ENCODE results near the gene HCRTR1. TPM values are rescaled to one million over a fixed set of nuclear protein-coding genes. Genes with fewer than 3 reads are reported as not detected.

HCRTR1 gene
- total and polyA plus RNA-seq, 7 experiments from 2014 or later: not detected

DNA sequence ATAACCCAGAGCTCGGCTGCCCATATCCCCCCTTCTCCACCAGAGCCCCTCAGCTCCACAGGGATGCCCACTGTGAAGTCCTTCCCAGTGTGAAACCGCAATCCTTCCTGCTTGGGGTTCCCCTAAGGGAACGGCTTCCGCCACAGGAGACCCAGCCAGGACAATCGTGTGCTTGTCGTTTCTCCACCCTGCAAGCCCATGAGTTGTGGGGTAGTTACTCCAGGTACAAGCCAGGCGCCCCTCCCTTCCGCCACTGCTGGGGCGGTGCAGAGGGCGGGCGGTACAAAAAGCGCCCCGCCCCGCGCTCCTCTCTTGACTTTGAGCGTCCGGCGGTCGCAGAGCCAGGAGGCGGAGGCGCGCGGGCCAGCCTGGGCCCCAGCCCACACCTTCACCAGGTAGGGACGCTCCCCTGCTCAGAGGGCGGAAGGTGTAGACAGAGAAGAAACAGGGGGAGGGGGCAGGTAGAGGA, 41.3 kb upstream of the HCRTR1 start, which contains the start of gene TINAGL1:
TINAGL1 (plus strand) TSS at position 315 of the 469 bp plus-strand sequence. CDS start 634 bp downstream, outside the sequence.
- POLR2A ChIA-PET: no interaction called here
- H3K27me3 Mint-ChIP-seq: peaks cover 7 to 30% (median 11%) of the 10 kb centered on the region in 5 donors
- H3K36me3 Mint-ChIP-seq: no peaks in the 10 kb centered on the region
- DNase-seq: peak in 1 of 9 donors; percentile 13
- H3K9me3 Mint-ChIP-seq: peaks cover 0 to 3% (median 0%) of the 10 kb centered on the region in 11 donors
- H3K36me3 ChIP-seq (ENCODE audit: control insufficient read depth in 2 of 3, insufficient read depth in 3 of 3, low read length in 3 of 3): no peaks in the 10 kb centered on the region
- H3K9me3 ChIP-seq (ENCODE audit: control insufficient read depth in 2 of 3, low read length in 3 of 3): no peaks in the 10 kb centered on the region
- no peak within 1 kb of the TSS for H3K27ac Mint-ChIP-seq
- CTCF ChIA-PET: interaction anchor here (0.6 to 1.2 kb wide), 2 partner anchors 11 to 51 kb away, joined by 3 read pairs; no protein-coding TSS in a partner anchor
- no peak within 1 kb of the TSS for H3K4me3 ChIP-seq (ENCODE audit: low read length)
- peak; percentile 6 for ATAC-seq
- H3K27ac ChIP-seq (ENCODE audit: low read depth, low read length): no peak within 1 kb of the TSS
- H3K4me3 Mint-ChIP-seq: no peak within 1 kb of the TSS
- H3K27me3 ChIP-seq (ENCODE audit: control insufficient read depth in 2 of 2, insufficient read depth in 2 of 2, low read length in 2 of 2): no peaks in the 10 kb centered on the region
- peaks cover 0 to 4% (median 0%) of the 10 kb centered on the region in 7 donors for H3K4me1 Mint-ChIP-seq
- H3K4me1 ChIP-seq (ENCODE audit: control insufficient read depth in 2 of 2, insufficient read depth in 2 of 2, low read length in 2 of 2): no peaks in the 10 kb centered on the region
- intact Hi-C loops (cut with micrococcal nuclease): no loop called here

GRCh38 chr1:31576743-31577455, 40.6 kb upstream of the HCRTR1 start:
- intact Hi-C loops (cut with micrococcal nuclease): no loop called here
- H3K4me3 Mint-ChIP-seq: no peak overlapping the region
- H3K4me3 ChIP-seq (ENCODE audit: low read length): no peak overlapping the region
- H3K9me3 Mint-ChIP-seq: peaks cover 0 to 3% (median 0%) of the 10 kb centered on the region in 11 donors
- H3K27ac ChIP-seq (ENCODE audit: low read depth, low read length): no peak overlapping the region
- H3K4me1 ChIP-seq (ENCODE audit: control insufficient read depth in 2 of 2, insufficient read depth in 2 of 2, low read length in 2 of 2): no peaks in the 10 kb centered on the region
- H3K9me3 ChIP-seq (ENCODE audit: control insufficient read depth in 2 of 3, low read length in 3 of 3): no peaks in the 10 kb centered on the region
- peaks cover 0 to 4% (median 0%) of the 10 kb centered on the region in 7 donors for H3K4me1 Mint-ChIP-seq
- H3K27ac Mint-ChIP-seq: no peak overlapping the region
- no peaks in the 10 kb centered on the region for H3K27me3 ChIP-seq (ENCODE audit: control insufficient read depth in 2 of 2, insufficient read depth in 2 of 2, low read length in 2 of 2)
- peaks cover 7 to 24% (median 11%) of the 10 kb centered on the region in 5 donors for H3K27me3 Mint-ChIP-seq
- ATAC-seq (no peak), DNase-seq (no peak)
- H3K36me3 Mint-ChIP-seq: no peaks in the 10 kb centered on the region
- CTCF ChIA-PET: no interaction called here
- POLR2A ChIA-PET: no interaction called here
- no peaks in the 10 kb centered on the region for H3K36me3 ChIP-seq (ENCODE audit: control insufficient read depth in 2 of 3, insufficient read depth in 3 of 3, low read length in 3 of 3)

DNA sequence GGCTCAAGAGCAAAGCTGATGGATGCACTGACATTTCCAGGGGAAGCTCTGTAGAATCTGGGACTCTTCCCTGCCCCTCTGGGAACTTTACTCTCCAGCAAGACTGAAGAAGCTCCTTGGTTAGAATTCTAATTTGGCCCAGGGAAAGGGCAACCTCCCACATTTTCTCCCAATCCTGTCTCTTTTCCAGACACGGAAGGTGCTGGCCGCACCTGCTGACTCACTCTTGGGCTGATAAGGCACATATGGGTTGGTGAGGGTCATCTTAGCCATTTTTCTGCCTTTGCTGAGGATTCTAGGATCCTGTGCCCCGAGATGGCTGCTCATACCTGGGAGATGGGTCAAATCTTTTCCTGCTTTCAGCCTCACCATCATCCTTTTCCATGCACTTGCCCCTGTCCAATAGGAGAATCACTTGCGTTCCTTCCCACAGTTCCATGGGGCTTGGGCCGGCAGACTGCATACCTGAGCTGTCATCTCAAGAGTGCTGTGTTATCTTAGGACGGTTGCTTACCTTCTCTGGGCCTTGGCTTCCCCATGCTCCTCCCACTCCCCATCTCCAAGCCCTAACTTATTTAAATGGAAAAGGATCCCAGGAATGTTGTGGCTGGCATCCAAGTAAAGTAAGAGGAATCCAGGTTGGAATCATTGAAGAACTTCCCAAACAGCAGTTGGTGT, 39.8 kb upstream of the HCRTR1 start:
- intact Hi-C loops (cut with micrococcal nuclease): no loop called here
- no peak for DNase-seq
- Histone ChIP-seq H3K4me1 (ENCODE audit: control insufficient read depth in 2 of 2, insufficient read depth in 2 of 2, low read length in 2 of 2) (no peaks in the 10 kb centered on the region), H3K9me3 (ENCODE audit: control insufficient read depth in 2 of 3, low read length in 3 of 3) (no peaks in the 10 kb centered on the region), H3K27me3 (ENCODE audit: control insufficient read depth in 2 of 2, insufficient read depth in 2 of 2, low read length in 2 of 2) (no peaks in the 10 kb centered on the region), H3K36me3 (ENCODE audit: control insufficient read depth in 2 of 3, insufficient read depth in 3 of 3, low read length in 3 of 3) (no peaks in the 10 kb centered on the region), H3K27ac (ENCODE audit: low read depth, low read length) (no peak overlapping the region), H3K4me3 (ENCODE audit: low read length) (no peak overlapping the region)
- H3K27ac Mint-ChIP-seq: no peak overlapping the region
- no peak for ATAC-seq
- peaks cover 7 to 24% (median 11%) of the 10 kb centered on the region in 5 donors for H3K27me3 Mint-ChIP-seq
- ChIA-PET POLR2A (no interaction called here), CTCF (interaction anchor here (1.0 kb wide), 1 partner anchor 9 kb away, joined by 4 read pairs; no protein-coding TSS in a partner anchor)
- H3K9me3 Mint-ChIP-seq: peaks cover 0 to 3% (median 0%) of the 10 kb centered on the region in 11 donors
- no peaks in the 10 kb centered on the region for H3K36me3 Mint-ChIP-seq
- peaks cover 0 to 4% (median 0%) of the 10 kb centered on the region in 7 donors for H3K4me1 Mint-ChIP-seq
- H3K4me3 Mint-ChIP-seq: no peak overlapping the region

DNA sequence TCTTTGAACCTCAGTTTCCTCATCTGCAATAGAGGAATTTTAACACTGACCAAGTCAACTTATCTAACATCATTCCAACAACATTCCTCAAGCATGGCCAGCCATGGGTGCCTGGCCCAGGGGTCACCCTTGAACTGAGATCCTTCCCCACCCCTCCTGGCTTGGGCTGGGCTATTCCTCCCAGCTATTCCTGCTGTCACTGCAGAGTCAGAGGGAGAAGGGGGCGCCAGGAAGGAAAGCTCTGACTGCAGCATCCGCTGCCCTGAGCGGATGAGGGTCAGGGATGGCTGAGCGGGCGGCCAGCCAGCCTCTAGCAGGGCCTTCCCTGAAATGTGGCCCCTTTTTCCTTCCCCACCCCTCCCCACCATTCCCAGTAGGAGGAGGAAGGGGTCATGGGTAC, 38.1 kb upstream of the HCRTR1 start:
- Mint-ChIP-seq H3K9me3 (no peaks in the 10 kb centered on the region), H3K4me1 (peaks cover 0 to 4% (median 0%) of the 10 kb centered on the region in 7 donors), H3K4me3 (no peak overlapping the region), H3K27ac (no peak overlapping the region), H3K36me3 (no peaks in the 10 kb centered on the region), H3K27me3 (peaks cover 6 to 14% (median 7%) of the 10 kb centered on the region in 5 donors)
- Histone ChIP-seq H3K4me1 (ENCODE audit: control insufficient read depth in 2 of 2, insufficient read depth in 2 of 2, low read length in 2 of 2) (no peaks in the 10 kb centered on the region), H3K36me3 (ENCODE audit: control insufficient read depth in 2 of 3, insufficient read depth in 3 of 3, low read length in 3 of 3) (no peaks in the 10 kb centered on the region), H3K4me3 (ENCODE audit: low read length) (no peak overlapping the region), H3K27ac (ENCODE audit: low read depth, low read length) (no peak overlapping the region), H3K9me3 (ENCODE audit: control insufficient read depth in 2 of 3, low read length in 3 of 3) (no peaks in the 10 kb centered on the region), H3K27me3 (ENCODE audit: control insufficient read depth in 2 of 2, insufficient read depth in 2 of 2, low read length in 2 of 2) (no peaks in the 10 kb centered on the region)
- intact Hi-C loops (cut with micrococcal nuclease): no loop called here
- ChIA-PET POLR2A (no interaction called here), CTCF (no interaction called here)
- DNase-seq (no peak), ATAC-seq (no peak)

DNA sequence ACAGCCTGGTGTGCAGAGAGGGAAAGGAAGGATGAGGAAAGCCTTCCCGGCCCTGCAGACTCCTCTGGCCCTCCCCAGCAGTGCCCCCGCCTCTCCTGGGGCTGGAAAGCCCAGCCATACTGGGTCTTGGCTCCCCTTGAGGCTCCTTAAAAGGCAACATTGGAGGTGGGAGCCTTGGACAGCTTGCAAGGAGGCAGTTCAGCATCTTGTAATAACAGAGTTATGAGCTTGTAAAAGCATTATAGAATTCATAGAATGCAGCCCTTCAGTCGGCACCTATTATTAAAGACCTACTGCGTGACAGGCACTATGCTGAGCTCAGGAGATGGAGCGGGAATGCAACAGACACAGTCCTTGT, 37.0 kb upstream of the HCRTR1 start:
- ATAC-seq (no peak), DNase-seq (no peak)
- H3K4me1 ChIP-seq (ENCODE audit: control insufficient read depth in 2 of 2, insufficient read depth in 2 of 2, low read length in 2 of 2): no peaks in the 10 kb centered on the region
- Mint-ChIP-seq H3K4me1 (peaks cover 0 to 4% (median 0%) of the 10 kb centered on the region in 7 donors), H3K36me3 (no peaks in the 10 kb centered on the region), H3K4me3 (no peak overlapping the region), H3K27ac (no peak overlapping the region), H3K9me3 (no peaks in the 10 kb centered on the region), H3K27me3 (peaks cover 0 to 11% (median 7%) of the 10 kb centered on the region in 5 donors)
- no peaks in the 10 kb centered on the region for H3K36me3 ChIP-seq (ENCODE audit: control insufficient read depth in 2 of 3, insufficient read depth in 3 of 3, low read length in 3 of 3)
- no peaks in the 10 kb centered on the region for H3K27me3 ChIP-seq (ENCODE audit: control insufficient read depth in 2 of 2, insufficient read depth in 2 of 2, low read length in 2 of 2)
- intact Hi-C loops (cut with micrococcal nuclease): no loop called here
- ChIA-PET CTCF (no interaction called here), POLR2A (no interaction called here)
- no peak overlapping the region for H3K27ac ChIP-seq (ENCODE audit: low read depth, low read length)
- H3K9me3 ChIP-seq (ENCODE audit: control insufficient read depth in 2 of 3, low read length in 3 of 3): no peaks in the 10 kb centered on the region
- H3K4me3 ChIP-seq (ENCODE audit: low read length): no peak overlapping the region

- H3K9me3 Mint-ChIP-seq: no peaks in the 10 kb centered on the region
- DNase-seq: no peak
- no peak overlapping the region for H3K27ac ChIP-seq (ENCODE audit: low read depth, low read length)
- H3K27ac Mint-ChIP-seq: no peak overlapping the region
- H3K36me3 Mint-ChIP-seq: no peaks in the 10 kb centered on the region
- intact Hi-C loops (cut with micrococcal nuclease): no loop called here
- no peak overlapping the region for H3K4me3 Mint-ChIP-seq
- H3K4me1 Mint-ChIP-seq: peaks cover 0 to 4% (median 0%) of the 10 kb centered on the region in 7 donors
- CTCF ChIA-PET: no interaction called here
- no peaks in the 10 kb centered on the region for H3K27me3 ChIP-seq (ENCODE audit: control insufficient read depth in 2 of 2, insufficient read depth in 2 of 2, low read length in 2 of 2)
- no peaks in the 10 kb centered on the region for H3K4me1 ChIP-seq (ENCODE audit: control insufficient read depth in 2 of 2, insufficient read depth in 2 of 2, low read length in 2 of 2)
- no peaks in the 10 kb centered on the region for H3K9me3 ChIP-seq (ENCODE audit: control insufficient read depth in 2 of 3, low read length in 3 of 3)
- peaks cover 0 to 8% (median 6%) of the 10 kb centered on the region in 5 donors for H3K27me3 Mint-ChIP-seq
- H3K36me3 ChIP-seq (ENCODE audit: control insufficient read depth in 2 of 3, insufficient read depth in 3 of 3, low read length in 3 of 3): no peaks in the 10 kb centered on the region
- no peak overlapping the region for H3K4me3 ChIP-seq (ENCODE audit: low read length)
- no peak for ATAC-seq
- POLR2A ChIA-PET: no interaction called here
Observed at GRCh38 chr1:31580891-31581603, 36.4 kb upstream of the HCRTR1 start.
